Measurements from ENCODE around the gene SPAG9.

The SPAG9 gene

DNA sequence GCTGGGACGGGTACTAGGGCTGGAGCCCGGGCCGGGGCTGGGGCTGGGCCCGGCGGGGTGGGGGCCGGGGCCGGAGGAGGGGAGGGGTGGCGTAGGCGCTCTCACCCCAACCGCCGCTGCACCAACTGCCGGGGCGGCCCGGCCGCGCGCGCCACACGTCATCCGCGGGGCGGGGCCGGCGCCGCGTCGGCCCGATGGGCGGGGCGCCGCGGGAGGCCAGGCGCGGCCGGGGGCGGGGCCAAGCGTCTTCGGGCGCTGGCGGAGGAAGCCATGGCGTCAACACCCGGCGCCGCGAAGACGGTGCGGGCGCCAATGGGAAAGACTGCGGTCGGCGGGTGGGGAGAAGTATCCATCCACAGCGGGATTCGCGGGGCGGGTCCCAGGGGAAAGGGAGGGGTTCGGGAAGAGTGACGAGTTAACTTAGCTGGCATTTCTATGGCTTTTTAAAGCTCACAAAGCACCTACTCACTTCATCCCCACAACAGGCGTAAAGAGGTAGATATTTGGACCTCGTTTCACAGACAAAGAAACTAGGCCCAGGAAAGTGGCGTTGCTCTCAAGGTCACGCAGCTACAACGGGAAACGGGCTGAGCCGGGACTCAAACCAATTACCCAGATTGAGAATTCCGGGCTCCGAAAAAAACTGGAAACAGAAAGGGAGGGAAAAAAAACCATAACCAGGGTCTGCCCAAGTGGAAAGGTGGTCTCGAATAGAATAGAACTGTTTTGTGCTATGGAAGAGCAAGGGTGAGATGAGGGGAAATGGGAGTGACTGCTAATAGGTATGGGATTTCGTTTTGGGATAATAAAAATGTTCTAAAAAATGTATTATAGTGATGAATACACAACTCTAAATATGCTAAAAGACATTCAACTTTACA, at the start of gene SPAG9:
Gene SPAG9, minus strand, starts transcription at position 130 of the 881 bp plus-strand sequence. CDS start 212 bp downstream, outside the sequence.
- DNase-seq = peak; percentile 92 to 93

GRCh38 chr17:51169340-51169739, 48.7 kb upstream of the SPAG9 start:
- no peak for DNase-seq

DNA sequence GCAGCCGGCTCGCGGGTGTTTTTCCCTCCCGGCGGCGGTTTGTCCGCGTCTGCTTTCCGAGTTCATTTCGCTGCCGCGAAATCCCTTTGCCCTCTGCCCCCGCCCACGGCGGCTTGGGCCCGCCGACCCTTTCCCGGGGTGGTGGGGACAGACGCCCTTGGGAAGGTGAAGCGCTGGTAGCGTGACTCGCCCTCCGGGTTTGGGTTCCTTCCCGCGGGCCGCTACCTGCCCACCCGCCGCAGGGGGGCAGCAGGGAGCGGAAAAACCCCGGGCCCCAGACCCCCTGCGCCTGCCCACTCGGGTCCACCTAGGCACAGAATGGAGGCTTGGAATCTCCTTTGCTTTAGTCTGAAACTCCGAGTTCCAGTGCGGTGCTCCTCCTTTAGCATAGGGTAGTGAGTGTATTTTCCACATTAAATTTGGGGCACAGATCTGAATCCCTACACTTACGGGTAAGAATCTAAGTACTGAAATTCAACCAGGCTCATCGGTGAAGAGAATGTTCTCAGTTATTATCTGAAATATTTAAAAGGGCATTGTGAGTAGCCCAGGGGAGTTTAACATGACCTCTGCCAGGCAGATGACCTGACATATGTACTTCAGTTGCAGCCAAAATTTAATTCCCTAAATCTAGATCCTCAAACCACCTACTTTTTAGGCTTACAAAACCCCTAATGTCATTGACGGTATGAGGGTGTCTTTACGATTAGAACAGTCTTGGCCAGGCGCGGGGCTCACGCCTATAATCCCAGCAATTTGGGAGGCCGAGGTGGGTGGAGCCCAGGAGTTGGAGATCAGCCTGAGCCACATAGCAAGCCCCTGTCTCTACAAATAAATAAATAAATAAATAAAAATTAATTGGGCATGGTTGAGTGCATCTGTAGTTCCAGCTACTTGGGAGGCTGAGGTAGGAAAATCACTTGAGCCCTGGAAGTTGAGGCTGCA, 46.6 kb upstream of the SPAG9 start:
- DNase-seq = peak; percentile 54 to 62

- peak; percentile 65 to 68 for DNase-seq
Measured at GRCh38 chr17:51166198-51166986, 45.7 kb upstream of the SPAG9 start, which contains the start of gene NME2. TSS of gene NME2 (plus strand) at chr17:51166411. CDS start at chr17:51166831, 420 bp downstream.

DNA sequence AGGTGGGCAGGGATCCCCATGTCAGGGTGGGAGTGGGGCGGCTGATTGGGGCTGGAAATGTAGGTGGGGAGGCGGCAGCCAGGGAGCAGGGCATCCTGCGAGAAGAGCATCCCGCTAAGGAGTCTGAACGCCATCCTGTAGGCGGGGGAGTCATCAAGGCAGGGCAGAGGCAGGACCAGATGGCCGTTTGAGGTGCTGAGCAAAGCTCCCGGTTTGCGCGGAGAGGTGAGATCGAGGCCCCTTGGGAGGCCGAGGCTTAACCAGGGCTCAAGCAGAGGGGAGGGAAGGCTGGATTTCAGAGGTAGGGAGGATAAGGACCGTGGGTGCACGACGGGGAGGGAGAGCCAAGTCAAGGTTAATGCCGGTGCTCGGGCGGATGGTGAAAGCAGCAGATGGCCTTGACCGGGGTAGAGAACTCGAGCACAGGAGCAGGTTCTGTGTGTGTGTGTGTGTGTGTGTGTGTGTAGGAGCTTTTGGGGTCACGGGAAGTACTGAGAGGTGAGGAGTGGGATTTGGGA, 45.1 kb upstream of the SPAG9 start:
- DNase-seq = no peak

DNA sequence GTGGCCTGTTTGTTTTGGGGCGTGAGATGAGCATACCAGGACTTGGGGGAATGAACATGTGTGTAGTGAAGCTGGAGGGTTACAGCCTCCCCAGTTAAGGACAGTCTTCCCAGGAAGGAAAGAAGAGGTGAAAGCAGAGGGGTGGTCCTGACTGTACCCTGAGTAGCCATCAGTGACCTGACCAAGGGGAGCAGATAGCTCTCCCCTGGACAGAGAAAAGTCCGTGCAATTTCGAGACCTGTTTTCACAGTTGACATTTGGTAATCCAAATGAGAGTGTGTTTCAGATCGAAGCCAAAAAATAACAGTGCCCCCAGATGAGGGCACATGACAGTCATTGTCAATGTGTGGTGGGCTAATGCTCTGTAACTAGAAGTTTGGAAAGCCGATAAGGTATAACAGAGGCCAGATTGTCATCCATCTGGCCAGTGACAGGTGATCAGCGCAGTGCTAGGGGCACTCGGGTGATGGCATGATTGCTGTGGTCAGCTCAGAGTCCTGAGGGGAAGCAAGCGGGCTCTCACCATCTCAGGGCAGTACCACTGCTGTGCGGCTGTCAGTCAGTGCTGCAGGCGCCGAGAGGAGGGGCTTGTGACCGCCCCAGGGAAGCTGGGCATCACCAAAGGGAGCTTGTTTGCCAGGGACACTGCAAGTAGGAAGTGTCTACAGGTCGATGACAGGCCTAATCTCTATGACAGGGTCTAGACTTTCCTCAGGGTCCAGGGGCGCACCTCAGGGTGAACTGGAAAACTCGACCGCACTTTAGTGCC, 44.4 kb upstream of the SPAG9 start:
- DNase-seq = no peak

GRCh38 chr17:51161541-51161940, 40.9 kb upstream of the SPAG9 start:
- no peak for DNase-seq

GRCh38 chr17:51159604-51160003, 38.9 kb upstream of the SPAG9 start:
- no peak for DNase-seq

GRCh38 chr17:51155416-51155815, 34.7 kb upstream of the SPAG9 start:
- no peak for DNase-seq

DNA sequence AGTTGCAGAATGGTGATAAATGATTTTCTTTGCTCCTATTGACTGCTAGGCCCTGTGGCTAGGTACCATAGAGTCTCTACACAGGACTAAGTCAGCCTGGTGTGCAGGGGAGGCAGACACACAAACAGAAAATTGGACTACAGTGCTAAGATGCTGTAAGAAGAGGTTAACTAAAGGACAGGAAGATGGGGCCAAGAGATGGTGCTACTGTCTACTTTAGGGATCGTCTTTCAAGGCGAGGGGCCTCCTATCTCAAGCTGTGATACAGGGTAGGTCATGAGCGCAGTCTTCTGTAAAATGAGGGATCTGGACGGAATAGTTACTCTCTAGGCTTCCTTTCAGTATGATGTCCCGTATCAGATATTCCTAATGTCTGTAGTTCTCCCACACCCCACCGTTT, 33.5 kb upstream of the SPAG9 start:
- DNase-seq = no peak

DNA sequence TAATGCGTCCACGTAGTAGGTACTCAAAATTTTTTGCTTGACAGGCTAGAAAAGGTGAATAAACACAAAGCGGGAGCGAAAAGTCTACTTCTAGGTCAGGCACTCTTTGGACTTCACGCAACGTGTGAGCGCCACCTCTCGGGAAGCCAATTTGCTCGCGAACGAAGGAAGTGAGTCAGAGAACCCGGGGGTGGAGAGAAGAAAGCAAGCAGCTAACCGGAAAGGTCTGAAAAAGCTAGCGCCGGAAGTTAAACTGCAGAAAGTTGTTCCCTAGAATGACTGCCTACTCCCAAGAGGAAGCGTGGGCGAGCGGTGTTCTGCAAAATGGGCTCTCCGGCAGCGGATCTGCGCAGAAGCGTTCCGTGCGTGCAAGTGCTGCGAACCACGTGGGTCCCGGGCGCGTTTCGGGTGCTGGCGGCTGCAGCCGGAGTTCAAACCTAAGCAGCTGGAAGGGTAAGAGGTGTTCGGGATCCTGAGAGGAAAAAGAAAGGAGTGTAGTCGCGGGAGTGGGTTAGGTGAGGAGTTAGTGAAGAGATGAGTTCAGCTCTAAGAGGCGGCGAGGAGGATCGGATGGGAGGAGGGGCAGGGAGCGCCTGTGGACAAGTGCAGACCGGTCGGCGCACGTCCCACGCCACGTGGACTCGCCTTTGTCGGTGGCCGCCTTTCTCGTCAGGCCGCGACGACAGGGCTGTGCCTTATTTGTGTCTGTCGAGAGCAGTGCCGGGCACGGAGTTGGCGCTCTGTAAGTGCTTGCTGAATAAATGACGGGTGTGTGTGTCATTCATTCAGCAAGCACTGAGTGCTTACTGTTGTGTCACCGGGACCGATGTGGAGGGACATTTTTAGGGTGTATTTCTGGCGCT, 32.8 kb upstream of the SPAG9 start, which contains the start of gene NME1:
Gene NME1, plus strand, starts transcription at position 350 of the 863 bp plus-strand sequence. CDS start 2,096 bp downstream, outside the sequence.
- DNase-seq = peak; percentile 97 to 98

GRCh38 chr17:51152766-51153209, 32.1 kb upstream of the SPAG9 start:
- DNase-seq = no peak

- no peak for DNase-seq
Measured at GRCh38 chr17:51150932-51151331, 30.3 kb upstream of the SPAG9 start.

GRCh38 chr17:51149163-51149562, 28.5 kb upstream of the SPAG9 start:
- DNase-seq = no peak

GRCh38 chr17:51147650-51148049, 27.0 kb upstream of the SPAG9 start:
- no peak for DNase-seq

GRCh38 chr17:51144266-51145022, 23.8 kb upstream of the SPAG9 start:
- no peak for DNase-seq

- DNase-seq = no peak
Measured at GRCh38 chr17:51142597-51142996, 21.9 kb upstream of the SPAG9 start.

GRCh38 chr17:51135956-51136355, 15.3 kb upstream of the SPAG9 start:
- DNase-seq = no peak

DNA sequence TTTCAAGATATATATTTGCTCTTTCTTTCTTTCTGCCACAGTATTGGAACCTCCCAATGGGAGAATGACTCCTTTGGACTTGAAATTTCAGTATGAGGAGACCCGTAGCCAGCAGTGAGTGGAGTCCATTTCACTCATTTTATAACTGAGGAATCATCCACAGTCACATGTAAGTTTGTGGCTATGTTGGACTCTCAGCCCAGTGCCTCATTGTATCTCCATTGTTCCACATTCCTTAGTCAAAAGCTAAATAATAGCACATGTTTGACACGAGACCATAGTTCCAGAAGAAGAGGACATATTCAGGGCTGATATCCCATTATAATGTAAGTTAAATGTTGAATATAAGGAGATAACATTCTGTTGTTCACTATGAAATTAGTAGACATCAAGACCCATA, 12.7 kb upstream of the SPAG9 start:
- DNase-seq = no peak

DNA sequence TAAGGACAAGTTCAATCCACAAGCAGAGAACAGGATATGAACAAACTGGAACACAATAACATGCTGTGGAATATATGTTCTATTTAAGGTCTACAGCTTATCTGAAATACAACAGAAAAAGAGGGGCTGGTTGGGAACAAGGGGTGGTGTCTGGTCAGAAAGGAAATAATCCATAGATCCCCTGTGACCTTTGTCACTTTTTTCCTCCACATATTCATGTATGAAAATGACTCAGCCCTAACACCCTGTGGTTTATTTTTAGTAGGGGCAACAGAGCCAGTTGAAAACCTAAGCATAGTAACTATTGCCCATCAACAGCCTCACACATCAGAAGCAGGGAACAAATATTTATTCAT, 12.3 kb upstream of the SPAG9 start:
- DNase-seq = no peak
